ENCODE results near the gene RPLP2. TPM values are rescaled to one million over a fixed set of nuclear protein-coding genes. Genes with fewer than 3 reads are reported as not detected.

The RPLP2 gene
- total RNA-seq, 3 donors from 2014 or later, result 583 to 1,665 (median 1,093) TPM

- Histone ChIP-seq H3K4me1 (peaks cover 33 to 56% of the 10 kb centered on the region in 2 donors), H3K27me3 (no peaks in the 10 kb centered on the region)
Measured at GRCh38 chr11:827146-827896, 17.6 kb downstream of the RPLP2 start.

GRCh38 chr11:827897-828192 is 18.1 kb downstream of the RPLP2 start, which contains the start of gene CRACR2B:
Gene CRACR2B (plus strand): TSS chr11:827919. CDS start chr11:828608, 689 bp downstream.
- Histone ChIP-seq H3K27me3 (no peaks in the 10 kb centered on the region), H3K27ac (peak within 1 kb of the TSS; percentile 79 to 94)
- no peak for DNase-seq (ENCODE audit: low spot score in 2 of 2)

More at GRCh38 chr11:827146-827896, 17.6 kb downstream of the RPLP2 start:
- Histone ChIP-seq H3K4me3 (peak overlapping the region; percentile 39 to 79 (median 60)), H3K27ac (peak overlapping the region; percentile 79 to 94), H3K9me3 (no peaks in the 10 kb centered on the region), H3K36me3 (peaks cover 9% of the 10 kb centered on the region)
- no peak for DNase-seq (ENCODE audit: low spot score in 2 of 2)
- TF ChIP-seq POLR2A (IDR thresholded peaks at IDR 0.05) (no peak), POLR2AphosphoS5 (IDR thresholded peaks at IDR 0.05) (peak in 1 of 3 donors; percentile 38), CTCF (IDR thresholded peaks at IDR 0.05) (no peak)
- intact Hi-C loops (cut with DNase I; ENCODE audit: low total_unique reads), result no loop called here

GRCh38 chr11:828506-829175 is 18.9 kb downstream of the RPLP2 start:
- no peaks in the 10 kb centered on the region for H3K27me3 ChIP-seq
- H3K4me3 ChIP-seq, result peak overlapping the region; percentile 36 to 79 (median 45)

More at GRCh38 chr11:827897-828192, 18.1 kb downstream of the RPLP2 start, which contains the start of gene CRACR2B:
- Histone ChIP-seq H3K36me3 (peaks cover 9% of the 10 kb centered on the region), H3K9me3 (no peaks in the 10 kb centered on the region), H3K4me3 (peak within 1 kb of the TSS; percentile 39 to 79 (median 60)), H3K4me1 (peaks cover 37 to 55% of the 10 kb centered on the region in 2 donors)
- intact Hi-C loops (cut with DNase I; ENCODE audit: low total_unique reads), result no loop called here
- no peak for TF ChIP-seq POLR2AphosphoS5 (IDR thresholded peaks at IDR 0.05)
- no peak for TF ChIP-seq POLR2A (IDR thresholded peaks at IDR 0.05)
- TF ChIP-seq CTCF (IDR thresholded peaks at IDR 0.05), result no peak

GRCh38 chr11:829176-829846 is 19.5 kb downstream of the RPLP2 start:
- no peak for DNase-seq (ENCODE audit: low spot score in 2 of 2)
- Histone ChIP-seq H3K36me3 (peaks cover 1% of the 10 kb centered on the region), H3K27me3 (no peaks in the 10 kb centered on the region), H3K27ac (peak overlapping the region; percentile 65 to 94), H3K4me1 (peaks cover 37 to 58% of the 10 kb centered on the region in 2 donors), H3K4me3 (peak overlapping the region; percentile 36 to 79 (median 45)), H3K9me3 (no peaks in the 10 kb centered on the region)
- intact Hi-C loops (cut with DNase I; ENCODE audit: low total_unique reads), result no loop called here
- no peak for TF ChIP-seq POLR2A (IDR thresholded peaks at IDR 0.05)
- TF ChIP-seq POLR2AphosphoS5 (IDR thresholded peaks at IDR 0.05), result peak in 1 of 3 donors; percentile 37
- TF ChIP-seq CTCF (IDR thresholded peaks at IDR 0.05), result no peak

More at GRCh38 chr11:828506-829175, 18.9 kb downstream of the RPLP2 start:
- no peak for TF ChIP-seq POLR2AphosphoS5 (IDR thresholded peaks at IDR 0.05)
- TF ChIP-seq CTCF (IDR thresholded peaks at IDR 0.05), result no peak
- TF ChIP-seq POLR2A (IDR thresholded peaks at IDR 0.05), result no peak
- intact Hi-C loops (cut with DNase I; ENCODE audit: low total_unique reads), result no loop called here
- H3K36me3 ChIP-seq, result peaks cover 8% of the 10 kb centered on the region
- peaks cover 37 to 55% of the 10 kb centered on the region in 2 donors for H3K4me1 ChIP-seq
- no peaks in the 10 kb centered on the region for H3K9me3 ChIP-seq
- peak overlapping the region; percentile 79 to 94 for H3K27ac ChIP-seq
- no peak for DNase-seq (ENCODE audit: low spot score in 2 of 2)
